ENCODE data around the gene NQO2. TPM values are rescaled to one million over a fixed set of nuclear protein-coding genes. Genes with fewer than 3 reads are reported as not detected.
"Not testable (repeated sequence)": the region's sequence is repeated elsewhere in the genome, so short reads cannot be mapped to it uniquely, and the experiment has no call there.

NQO2 gene
- polyA plus RNA-seq, 1 donor: 67.3 TPM

DNA sequence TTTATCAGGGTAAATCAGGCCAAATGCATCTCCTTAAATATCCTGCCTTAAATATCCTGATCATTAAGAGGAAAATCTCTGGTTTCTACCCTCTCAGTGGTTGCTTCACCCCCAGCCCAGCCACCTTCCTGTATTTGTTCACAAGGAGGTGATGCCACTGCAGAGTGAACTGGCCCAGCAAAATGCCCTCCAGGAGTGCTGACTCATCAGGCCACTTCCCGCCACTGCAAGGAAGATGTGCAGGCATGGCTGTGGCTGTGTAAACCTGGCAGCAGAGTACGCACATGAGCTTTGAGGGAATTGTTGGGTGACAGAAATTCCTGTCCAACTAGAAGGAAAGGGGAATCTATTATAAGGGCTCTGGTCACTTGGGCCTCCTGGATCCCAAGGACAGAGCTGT lies 13.8 kb downstream of the NQO2 start:
- no peak for DNase-seq

DNA sequence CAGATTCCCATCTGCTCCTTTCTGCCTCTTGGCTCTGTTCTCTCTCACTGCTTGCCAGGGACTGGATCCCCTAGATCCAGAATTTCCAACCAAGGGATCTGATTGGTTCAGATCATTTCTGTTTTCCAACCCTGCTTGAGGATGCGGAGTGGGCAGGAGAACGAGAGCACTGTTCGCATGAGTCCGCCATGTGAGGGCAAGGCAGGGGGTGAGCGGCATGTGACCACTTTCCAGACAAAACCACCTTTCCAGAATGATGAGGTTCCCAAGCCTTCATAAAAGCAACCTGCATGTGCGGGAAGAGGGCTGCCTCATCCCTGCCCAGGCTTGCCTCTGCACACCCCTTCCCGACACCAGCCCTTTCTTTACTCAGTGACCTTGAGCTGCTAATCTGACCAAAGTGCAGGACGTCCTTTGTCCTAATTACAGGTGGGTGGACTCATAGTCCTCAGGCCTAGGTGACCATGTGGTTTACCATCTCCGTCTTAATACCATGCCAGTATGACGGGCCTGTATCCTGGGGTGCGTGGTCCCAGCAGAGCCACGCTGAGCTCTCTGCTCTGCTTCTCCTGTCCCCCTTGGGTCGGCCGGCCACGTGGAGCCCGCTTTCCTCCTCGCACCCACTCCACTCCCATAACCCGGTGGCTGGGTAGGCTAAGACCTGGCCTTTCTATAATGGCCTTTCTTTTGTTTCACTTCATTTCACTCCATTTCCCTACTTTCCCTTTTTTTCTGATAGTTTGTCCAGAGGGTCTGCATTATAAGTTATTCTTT lies 14.4 kb downstream of the NQO2 start:
- no peak for DNase-seq

DNA sequence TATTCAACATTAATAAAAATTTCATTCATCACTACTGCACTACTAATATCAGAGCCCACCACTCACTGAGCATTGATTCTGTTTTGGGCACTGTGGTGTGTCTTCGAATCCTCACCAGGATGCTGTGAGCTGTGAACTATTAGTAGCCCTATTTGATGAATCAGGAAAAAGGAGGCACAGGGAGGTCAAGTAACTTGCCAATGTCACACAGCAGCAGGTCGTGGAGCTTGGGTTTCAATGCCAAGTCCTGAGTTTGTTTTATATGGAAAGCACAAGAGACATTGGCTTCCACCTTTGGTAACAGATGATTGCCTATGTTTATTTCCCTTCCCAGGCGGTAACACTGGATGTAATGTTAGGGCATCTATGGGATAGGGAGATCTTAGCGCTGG lies 15.0 kb downstream of the NQO2 start:
- DNase-seq: no peak

DNA sequence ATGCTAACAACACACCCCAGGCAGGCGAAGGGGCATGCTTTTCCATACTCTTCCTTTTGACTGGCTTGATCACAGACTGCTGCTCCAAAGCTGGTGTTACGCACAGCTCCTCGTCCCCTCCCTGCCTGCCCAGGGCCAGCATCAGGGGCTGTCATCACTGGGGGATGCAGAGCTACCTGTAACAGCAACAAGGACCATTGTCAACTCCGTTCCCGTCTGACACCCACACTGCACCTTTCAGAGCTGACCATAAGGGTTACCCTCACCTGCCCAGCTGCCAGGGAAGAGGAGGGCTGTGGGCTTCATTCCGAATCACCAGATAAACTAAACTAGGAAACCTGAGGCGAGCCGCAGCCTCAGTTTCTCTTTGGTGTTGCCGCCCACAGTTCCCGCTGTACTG lies 15.4 kb downstream of the NQO2 start:
- no peak for DNase-seq

DNA sequence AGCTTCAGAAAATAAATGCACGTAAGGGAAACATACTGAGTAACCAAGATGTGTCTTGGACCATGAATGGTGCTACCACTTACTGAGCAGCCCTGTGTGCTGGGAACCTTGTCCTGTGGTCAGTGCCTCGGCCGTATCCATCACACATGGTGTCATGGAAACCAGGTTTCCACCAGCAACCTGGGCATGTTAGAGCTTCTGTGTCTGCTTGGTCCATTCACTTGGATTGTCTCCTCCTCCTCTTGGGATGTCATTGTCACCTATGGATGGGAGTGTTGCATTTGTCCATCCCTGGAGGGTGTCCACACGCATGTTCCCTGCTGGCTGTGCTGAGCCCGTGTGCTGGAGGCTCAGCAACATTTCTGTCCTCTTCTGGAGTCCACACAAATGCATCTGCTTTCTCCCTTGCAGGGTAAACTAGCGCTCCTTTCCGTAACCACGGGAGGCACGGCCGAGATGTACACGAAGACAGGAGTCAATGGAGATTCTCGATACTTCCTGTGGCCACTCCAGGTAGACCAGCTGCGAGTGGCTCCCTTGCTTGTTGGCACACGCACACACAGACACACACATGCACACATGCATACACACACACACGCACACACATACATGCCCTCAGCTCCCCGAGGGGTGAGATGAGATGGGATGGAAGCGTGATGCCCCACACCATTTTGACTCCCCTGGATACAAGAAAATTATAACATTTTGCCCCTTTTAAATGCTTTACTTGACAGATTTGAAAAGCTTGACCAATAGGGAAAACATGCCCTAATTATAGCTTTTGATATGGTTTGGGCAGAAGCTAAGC lies 17.0 kb downstream of the NQO2 start:
- no peak for DNase-seq

DNA sequence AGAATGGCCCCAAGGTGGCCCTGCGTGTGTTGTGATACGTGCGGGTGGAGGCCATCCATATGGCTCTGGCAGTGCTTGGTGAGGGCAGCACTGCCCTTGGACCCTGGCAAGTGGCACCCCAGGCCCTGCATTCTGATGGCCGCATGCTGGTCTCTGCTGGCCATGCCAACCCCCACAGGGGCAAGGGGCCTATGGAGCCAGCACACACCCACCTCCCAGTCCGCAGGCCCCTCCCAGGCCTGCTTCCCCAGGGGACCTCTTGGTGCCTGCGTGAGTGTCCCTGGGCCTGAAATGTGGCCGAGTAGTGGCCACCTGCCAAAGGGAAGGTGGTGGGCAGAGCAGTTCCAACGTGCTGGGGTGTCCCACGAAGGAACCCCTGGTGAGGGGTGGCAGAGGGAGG lies 17.6 kb downstream of the NQO2 start:
- no peak for DNase-seq

DNA sequence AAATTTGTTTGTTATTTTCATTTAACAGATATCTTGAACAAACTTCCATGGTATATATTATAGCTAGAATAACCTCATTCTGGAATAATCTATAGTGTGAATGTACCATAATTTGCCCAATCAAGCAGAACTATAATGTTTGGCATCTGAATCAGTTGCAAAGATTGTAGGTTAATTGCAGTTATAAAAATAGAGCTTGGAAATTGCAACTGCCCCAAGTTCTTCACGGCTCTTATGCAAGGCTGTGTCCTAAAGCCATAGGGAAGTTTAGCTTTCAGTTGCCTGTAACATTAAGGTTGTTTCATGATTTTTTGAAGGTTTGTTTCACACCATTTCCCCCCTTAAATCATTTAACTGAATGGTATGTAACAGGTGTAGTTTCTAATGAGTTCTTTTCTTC lies 19.4 kb downstream of the NQO2 start:
- no peak for DNase-seq

DNA sequence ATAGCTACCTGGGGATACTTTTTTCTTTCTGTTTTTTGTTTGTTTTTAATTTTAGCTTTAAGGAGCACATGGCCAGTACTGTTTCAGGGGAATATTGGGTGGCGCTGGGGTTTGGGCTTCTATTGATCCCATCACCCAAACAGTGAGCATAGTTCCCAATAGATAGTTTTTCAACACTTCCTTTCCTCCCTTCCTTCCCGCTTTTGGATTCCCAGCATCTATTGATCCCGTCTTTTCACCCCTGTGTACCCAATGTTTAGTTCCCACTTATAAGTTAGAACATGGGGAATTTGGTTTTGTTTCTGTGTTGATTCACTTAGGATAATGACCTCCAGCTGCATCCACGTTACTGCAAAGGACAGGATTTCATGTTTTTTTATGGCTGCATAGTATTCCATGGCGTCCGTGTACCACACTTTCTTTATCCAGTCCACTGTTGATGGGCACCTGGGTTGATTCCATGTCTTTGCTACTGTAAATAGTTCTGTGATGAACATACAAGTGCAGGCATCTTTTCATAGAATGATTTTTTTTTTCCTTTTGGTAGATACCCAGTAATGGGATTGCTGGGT lies 20.1 kb downstream of the NQO2 start:
- DNase-seq: no peak

DNA sequence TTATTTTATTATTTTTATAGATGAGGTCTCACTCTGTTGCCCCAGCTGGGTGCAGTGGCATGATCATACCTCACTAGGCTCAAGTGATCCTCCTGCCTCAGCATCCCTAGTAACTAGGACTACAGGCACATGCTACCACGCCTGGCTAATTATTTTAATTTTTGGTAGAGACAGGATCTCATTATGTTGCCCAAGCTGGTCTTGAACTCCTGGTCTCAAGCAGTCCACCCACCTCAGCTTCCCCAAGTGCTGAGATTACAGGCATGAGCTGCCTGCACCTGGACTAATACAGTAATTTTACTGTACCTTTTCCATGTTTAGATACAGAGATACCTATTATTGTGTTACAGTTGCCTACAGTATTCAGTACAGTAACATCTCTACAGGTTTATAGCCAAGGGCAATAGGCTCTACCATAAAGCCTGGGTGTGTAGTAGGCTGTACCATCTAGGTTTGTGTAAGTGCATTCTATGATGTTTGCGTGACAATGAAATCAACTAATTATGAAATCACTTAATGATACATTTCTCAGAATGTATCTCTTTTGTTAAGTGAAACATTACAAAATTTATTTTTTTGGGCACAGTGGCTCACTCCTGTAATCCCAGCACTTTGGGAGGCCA lies 21.4 kb downstream of the NQO2 start:
- DNase-seq: not testable (repeated sequence)

DNA sequence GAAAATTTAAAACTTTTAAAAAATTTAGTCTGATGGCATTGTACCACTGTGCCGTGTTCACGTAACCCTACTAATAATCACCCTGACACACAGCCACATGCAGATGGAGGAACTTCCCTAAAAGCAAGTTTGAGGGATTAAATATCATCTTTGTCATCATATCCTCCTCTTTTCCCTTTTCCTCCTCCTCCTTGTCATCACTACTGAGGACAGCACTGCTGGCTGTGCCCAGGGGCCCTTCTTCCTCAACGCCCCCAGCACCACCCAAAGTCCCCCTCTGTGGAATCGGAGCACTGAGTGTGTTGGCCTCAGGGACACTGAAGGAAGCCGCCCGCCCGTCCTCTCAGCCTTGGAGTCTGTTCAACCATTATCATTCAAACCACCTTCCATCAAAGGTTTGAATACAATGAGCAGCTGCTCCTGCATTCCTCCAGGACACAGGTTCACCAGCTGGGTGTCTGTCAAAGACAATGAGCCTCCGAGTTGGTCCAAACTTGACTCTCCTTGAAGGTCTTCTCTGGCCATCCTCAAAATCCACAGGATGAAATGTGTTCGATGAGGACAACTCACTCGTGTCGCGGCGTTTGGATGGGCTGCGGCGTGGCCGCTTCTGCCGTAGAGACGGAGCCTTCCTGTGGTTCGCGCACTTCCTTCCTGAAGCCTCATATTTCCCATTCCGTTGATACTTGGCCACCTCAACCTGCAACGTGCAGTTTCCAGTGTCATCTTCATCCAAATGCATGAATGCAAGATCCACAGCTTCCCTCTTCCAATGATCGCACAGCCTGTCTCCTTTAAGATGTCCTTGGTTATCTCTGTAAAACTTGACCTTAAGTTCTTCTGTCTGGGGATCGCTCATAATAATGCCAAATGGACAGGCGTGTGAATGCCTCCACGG lies 23.3 kb downstream of the NQO2 start:
- DNase-seq: no peak

DNA sequence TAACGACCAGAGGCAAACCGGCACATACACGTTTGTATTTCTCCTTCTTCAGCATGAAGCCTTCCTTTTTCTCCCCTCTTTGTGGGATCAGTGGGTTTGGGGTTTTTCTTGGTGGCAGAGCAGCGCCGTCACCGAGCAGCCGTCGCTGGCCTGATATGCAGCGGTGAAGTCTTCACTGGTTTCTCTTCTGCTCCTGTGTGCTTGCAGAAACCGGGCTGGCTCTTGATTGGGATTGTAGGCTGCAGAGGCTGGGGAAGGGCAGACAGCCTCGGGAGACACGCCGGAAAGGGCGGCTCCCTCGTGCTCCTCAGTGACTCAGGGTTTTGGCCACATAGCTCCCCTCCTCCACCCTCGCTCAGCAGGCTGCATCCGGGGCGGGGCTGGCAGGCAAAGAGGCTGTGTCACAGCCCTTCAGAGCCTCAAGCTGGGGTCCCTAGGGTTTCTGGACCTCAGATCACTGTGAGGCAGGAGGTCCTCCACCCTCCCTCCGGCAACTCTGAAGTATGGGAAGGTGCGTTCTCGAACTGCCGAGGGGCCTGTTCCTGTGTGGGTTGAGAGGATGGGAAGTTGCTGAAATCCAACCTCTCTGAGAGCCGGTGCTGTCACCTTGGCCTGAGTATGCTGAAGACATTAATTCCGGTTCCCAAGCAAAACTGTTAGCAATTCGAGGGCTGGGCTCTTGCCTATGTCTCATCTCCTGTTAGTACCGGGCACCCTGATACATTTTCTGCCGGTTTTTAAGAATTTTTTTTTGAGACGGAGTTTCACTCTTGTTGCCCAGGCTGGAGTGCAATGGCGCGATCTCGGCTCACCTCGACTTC lies 24.2 kb downstream of the NQO2 start:
- no peak for DNase-seq

DNA sequence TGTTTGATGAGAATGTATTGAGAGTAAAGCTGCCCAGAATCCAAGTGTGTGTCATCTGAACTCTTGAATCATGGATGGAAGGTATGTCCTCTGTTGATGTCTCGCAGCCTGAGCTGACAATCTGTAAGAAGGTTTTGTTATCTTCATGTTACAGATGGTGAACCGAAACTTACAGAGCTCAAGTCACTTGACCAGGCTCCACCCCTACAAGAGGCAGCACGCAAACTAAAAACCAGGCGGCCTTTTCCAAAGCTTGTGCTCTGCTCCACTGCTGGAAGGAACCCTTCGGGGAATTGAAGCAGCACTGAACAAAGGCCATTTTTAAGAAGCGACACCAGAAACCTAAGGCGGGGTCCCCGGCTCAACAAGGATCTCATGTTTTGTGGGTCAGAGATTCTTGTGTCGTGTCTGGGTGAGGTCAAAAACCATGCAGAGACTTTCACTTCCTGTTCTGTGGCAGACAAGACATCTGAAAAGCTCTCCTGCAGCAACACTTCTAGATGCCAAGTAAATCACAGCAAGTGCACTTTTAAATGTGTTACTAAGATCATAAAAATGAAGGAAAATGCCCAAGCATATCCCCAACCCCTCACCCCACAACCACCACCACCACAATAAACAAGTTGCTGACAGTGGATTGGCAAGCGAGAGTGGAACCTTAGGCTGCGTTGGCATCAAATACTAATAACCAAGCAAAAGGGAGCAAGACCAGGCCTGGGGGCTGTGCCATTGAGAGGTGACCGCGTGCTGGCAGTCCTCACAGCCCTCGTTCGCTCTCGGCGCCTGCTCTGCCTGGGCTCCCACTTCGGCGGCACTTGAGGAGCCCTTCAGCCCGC lies 27.3 kb downstream of the NQO2 start:
- no peak for DNase-seq

DNA sequence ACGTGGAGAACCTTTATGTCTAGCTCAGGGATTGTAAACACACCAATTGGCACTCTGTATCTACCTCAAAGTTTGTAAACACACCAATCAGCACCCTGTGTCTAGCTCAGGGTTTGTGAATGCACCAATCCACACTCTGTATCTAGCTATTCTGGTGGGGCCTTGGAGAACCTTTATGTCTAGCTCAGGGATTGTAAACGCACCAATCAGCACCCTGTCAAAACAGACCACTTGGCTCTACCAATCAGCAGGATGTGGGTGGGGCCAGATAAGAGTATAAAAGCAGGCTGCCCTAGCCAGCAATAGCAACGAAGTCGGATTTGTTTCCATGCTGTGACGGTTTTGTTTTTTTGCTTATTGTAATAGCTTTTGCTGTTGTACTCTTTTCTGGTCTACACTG lies 28.5 kb downstream of the NQO2 start:
- not testable (repeated sequence) for DNase-seq

DNA sequence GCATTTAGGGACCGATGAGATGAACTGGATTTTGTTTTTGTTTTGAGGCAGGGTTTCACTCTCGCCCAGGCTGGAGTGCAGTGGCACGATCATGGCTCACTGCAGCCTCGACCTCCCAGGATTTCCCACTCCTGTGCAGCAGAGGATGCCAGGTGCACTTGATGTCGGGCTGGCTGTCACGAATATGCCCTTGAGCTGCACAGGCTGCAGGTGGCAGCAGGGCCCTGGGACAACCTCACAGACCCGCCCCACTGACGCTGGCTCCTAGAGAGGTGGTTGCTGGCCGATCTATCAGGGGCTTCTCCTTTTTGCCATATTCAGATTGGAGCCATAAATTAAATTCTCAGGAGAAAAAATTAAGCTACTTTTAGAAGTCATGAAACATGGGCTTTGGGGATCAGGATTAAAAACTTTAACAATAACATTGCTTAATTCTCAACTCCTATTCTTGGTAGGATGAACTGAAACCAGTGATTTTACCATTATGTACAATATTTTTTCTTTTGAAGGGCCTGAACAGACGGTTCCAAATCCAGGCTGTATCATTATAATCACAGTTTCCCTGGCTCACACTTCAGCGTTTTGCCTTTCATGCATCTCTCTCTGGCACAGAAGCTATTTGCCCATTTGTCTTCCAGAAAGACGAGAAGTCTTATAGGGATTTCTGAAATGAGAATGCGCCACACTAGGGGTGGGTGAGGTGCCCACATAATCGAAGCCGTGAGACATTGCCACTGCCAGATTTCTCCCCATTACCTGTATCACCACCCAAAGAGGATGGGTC lies 32.4 kb downstream of the NQO2 start:
- DNase-seq: no peak

DNA sequence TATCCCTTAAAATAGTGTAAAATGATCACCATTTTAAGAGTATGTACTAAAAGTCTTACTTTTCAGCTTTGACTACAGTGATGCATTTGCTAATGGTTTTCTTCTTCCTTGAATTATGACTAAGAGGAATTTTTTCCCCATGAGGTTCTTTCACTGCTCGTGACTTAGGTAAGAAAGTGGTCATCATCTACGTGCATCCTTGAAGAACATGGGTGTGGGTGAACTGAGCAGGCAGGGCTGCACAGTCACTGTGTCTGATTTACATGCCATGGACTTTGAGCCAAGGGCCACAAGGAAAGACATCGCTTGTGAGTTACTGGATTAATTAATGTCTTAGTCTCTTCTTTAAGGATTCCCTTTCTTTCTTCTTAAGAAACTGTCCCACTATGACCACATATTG lies 33.3 kb downstream of the NQO2 start:
- DNase-seq: no peak

DNA sequence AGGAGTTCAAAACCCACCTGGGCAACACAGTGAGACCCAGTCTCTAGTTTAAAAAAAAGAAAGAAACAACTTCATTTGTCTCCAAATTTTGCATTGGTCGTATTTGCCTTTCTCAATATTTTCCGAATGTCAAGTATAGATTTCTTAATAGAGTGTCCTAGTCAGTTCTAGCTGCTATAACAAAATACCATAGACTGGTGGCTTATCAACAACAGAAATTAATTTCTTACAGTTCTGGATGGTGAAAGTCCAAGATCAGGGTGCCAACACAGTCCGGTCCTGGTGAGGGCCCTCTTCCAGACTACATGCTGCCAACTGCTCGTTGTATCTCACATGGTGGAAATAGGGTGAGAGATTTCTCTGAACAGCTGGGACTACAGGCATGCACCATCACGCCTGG lies 34.0 kb downstream of the NQO2 start:
- DNase-seq: no peak

DNA sequence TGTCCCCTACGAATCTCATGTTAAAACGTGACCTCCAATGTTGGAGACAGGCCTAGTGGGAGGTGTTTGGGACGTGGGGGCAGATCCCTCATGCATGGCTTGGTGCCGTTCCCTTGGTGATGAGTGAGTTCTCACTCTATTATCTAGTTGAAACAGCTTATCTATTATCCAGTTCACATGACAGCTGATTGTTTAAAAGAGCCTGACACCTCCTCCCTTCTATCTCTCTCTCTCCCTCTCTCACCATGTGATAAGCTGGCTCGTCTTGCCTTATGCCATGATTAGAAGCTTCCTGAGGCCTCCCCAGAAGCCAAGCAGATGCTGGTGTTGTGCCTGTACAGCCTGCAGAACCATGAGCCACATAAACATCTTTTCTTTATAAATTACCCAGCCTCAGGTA lies 35.7 kb downstream of the NQO2 start:
- no peak for DNase-seq

DNA sequence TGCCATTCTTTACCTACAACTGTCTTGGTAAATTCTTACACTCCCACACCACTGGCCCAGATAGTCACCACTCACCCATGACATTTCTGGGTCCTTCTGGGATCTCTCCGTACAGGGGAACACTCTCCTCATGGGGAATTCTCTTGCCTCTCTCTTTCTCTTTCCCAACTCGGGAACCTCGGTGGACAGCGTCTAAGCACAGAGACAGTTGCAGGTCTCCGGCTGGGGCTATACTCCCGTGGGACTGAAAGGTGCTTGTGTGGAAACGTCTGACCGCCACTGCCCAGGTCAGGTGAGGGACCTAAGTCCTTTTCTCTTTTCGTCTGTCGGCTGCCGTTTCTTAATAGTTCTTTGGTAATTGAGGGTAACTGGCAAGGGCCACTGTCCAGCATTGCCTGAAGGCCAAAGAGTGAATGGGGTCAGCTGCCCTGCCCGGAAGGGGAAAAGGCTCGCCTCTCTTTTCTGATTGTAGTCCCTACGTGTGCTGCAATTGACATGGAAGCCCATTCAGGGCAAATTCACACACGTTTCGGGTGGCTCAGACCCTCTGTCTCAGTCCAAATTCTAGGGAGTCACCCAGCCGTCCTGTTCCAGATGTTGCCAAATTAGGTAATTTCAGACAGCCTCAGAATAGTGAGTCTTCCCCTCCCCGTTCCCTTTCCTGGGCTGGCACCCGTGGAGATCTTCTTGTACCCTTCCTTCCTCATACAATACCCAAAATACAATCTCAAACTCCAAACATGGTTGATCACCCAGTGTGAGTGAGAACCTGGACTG lies 37.4 kb downstream of the NQO2 start:
- DNase-seq: no peak
